Liver (tissue), 9 donors: ENCODE results near the gene MAN2A2. TPM values are rescaled to one million over a fixed set of nuclear protein-coding genes. Genes with fewer than 3 reads are reported as not detected.
A peak's percentile ranks its signal among the peaks of the same experiment; 100 is the strongest.

Experiments used
- DNase-seq: peaks from one replicate; pipeline ENCODE4 v3.0.0-alpha.2; 2017; ENCODE audit warnings: low spot score
- H3K27ac ChIP-seq, 2 donors: one replicate each; pipeline ENCODE4 v1.7.0; 2013; ENCODE audit warnings: inconsistent platforms in 2 of 2, low read length in 2 of 2, control low read depth in 1 of 2, low read depth in 1 of 2, mild to moderate bottlenecking in 1 of 2
- H3K27me3 ChIP-seq, 4 donors: one replicate each; pipeline versions ENCODE4 v1.6.1 to v1.7.0; 2013; ENCODE audit warnings: low read length in 3 of 4, inconsistent platforms in 1 of 4, mild to moderate bottlenecking in 1 of 4, moderate library complexity in 1 of 4; ENCODE audit not compliant: control insufficient read depth in 4 of 4, insufficient read depth in 4 of 4
- H3K36me3 ChIP-seq, 4 donors: one replicate each; pipeline versions ENCODE4 v1.6.1 to v1.7.0; 2013; ENCODE audit warnings: low read length in 3 of 4, mild to moderate bottlenecking in 3 of 4, low read depth in 1 of 4, moderate library complexity in 1 of 4; ENCODE audit not compliant: control insufficient read depth in 4 of 4, insufficient read depth in 3 of 4
- H3K4me1 ChIP-seq, 4 donors: one replicate each; pipeline versions ENCODE4 v1.6.1 to v1.7.0; 2013; ENCODE audit warnings: low read length in 3 of 4, mild to moderate bottlenecking in 3 of 4, moderate library complexity in 1 of 4; ENCODE audit not compliant: control insufficient read depth in 4 of 4, insufficient read depth in 4 of 4
- H3K4me3 ChIP-seq, 3 donors: one replicate each; pipeline versions ENCODE4 v1.6.1 to v1.7.0; 2013; ENCODE audit warnings: low read length in 3 of 3, control low read depth in 1 of 3, low read depth in 1 of 3, mild to moderate bottlenecking in 1 of 3
- H3K9ac ChIP-seq, 2 donors: one replicate each; pipeline ENCODE4 v1.7.0; 2013; ENCODE audit warnings: low read length in 2 of 2, mild to moderate bottlenecking in 2 of 2, moderate library complexity in 2 of 2, control low read depth in 1 of 2, low read depth in 1 of 2
- H3K9me3 ChIP-seq, 4 donors: one replicate each; pipeline versions ENCODE4 v1.6.1 to v1.7.0; 2013; ENCODE audit warnings: low read length in 3 of 4; ENCODE audit not compliant: control insufficient read depth in 4 of 4
- EGR1 ChIP-seq, 2 donors: IDR thresholded peaks; 2 replicates each; pipeline ENCODE4 v1.6.1; 2016 to 2018; ENCODE audit warnings: antibody characterized with exemption in 2 of 2, low read depth in 2 of 2
- FOXA1 ChIP-seq: IDR thresholded peaks from 2 replicates; pipeline ENCODE4 v1.6.1; 2016; ENCODE audit warnings: antibody characterized with exemption
- FOXA2 ChIP-seq: IDR thresholded peaks from 2 replicates; pipeline ENCODE4 v1.6.1; 2016; ENCODE audit warnings: antibody characterized with exemption
- GABPA ChIP-seq, 2 donors: IDR thresholded peaks in 1 of 2; conservative IDR thresholded peaks in 1 of 2; 2 replicates each; pipeline ENCODE4 v1.6.1; 2016; ENCODE audit warnings: antibody characterized with exemption in 2 of 2, mild to moderate bottlenecking in 1 of 2, moderate library complexity in 1 of 2
- HNF4A ChIP-seq, 2 donors: conservative IDR thresholded peaks; 2 replicates each; pipeline ENCODE4 v1.6.1; 2016; ENCODE audit warnings: antibody characterized with exemption in 2 of 2, mild to moderate bottlenecking in 2 of 2
- HNF4G ChIP-seq: IDR thresholded peaks from 2 replicates; pipeline ENCODE4 v1.6.1; 2016; ENCODE audit warnings: antibody characterized with exemption
- JUND ChIP-seq, 2 donors: IDR thresholded peaks; 2 replicates each; pipeline ENCODE4 v1.6.1; 2016; ENCODE audit warnings: antibody characterized with exemption in 2 of 2
- NR2F2 ChIP-seq: IDR thresholded peaks from 2 replicates; pipeline ENCODE4 v1.6.1; 2016; ENCODE audit warnings: antibody characterized with exemption
- RAD21 ChIP-seq, 2 donors: IDR thresholded peaks; 2 replicates each; pipeline ENCODE4 v1.6.1; 2016; ENCODE audit warnings: antibody characterized with exemption in 2 of 2, mild to moderate bottlenecking in 2 of 2
- RXRA ChIP-seq, 2 donors: IDR thresholded peaks; 2 replicates each; pipeline ENCODE4 v1.6.1; 2017 to 2018; ENCODE audit warnings: antibody characterized with exemption in 2 of 2, mild to moderate bottlenecking in 1 of 2
- SP1 ChIP-seq: IDR thresholded peaks from 2 replicates; pipeline ENCODE4 v1.6.1; 2018; ENCODE audit warnings: antibody characterized with exemption, mild to moderate bottlenecking
- TAF1 ChIP-seq: conservative IDR thresholded peaks from 2 replicates; pipeline ENCODE4 v1.6.1; 2016; ENCODE audit warnings: antibody characterized with exemption, mild to moderate bottlenecking
- YY1 ChIP-seq: IDR thresholded peaks from 2 replicates; pipeline ENCODE4 v1.6.1; 2016; ENCODE audit warnings: antibody characterized with exemption, mild to moderate bottlenecking
- WGBS: extraction: QIAGEN DNeasy Blood & Tissue Kit; methylation state at CpG from one replicate; pipeline ENCODE4 v1.1.7; 2013; 5-methylcytosine and 5-hydroxymethylcytosine counted together
- polyA plus RNA-seq, 2 donors: library from polyadenylated mRNA; stranded (reverse) in 1 of 2; unstranded in 1 of 2; fragments of 200-250 nt in 1 of 2; fragments of >200 nt in 1 of 2; fragmentation: Nextera tagmentation in 1 of 2; extraction: Ambion mirVana in 1 of 2; gene quantifications; one replicate each; pipeline versions ENCODE4 v1.2.1 to v1.2.3, GENCODE V29; 2013 to 2015
- total RNA-seq, 2 donors: library from RNA; depleted of rRNA; stranded (reverse); fragments of >200 nt; gene quantifications; one replicate each; pipeline ENCODE4 v1.2.3, GENCODE V29; 2014
- TF ChIP-seq, protein P1 (sequence below): IDR thresholded peaks from 2 replicates; pipeline ENCODE4 v1.6.1; 2016; ENCODE audit warnings: antibody characterized with exemption
- TF ChIP-seq, protein P2 (sequence below): IDR thresholded peaks from 2 replicates; pipeline ENCODE4 v1.6.1; 2016; ENCODE audit warnings: antibody characterized with exemption, mild to moderate bottlenecking
- TF ChIP-seq, protein P3 (sequence below): fragments of 150-350 bp; IDR thresholded peaks from 2 replicates; pipeline ENCODE4 v1.5.1; 2017; ENCODE audit warnings: improper control_type of control experiment, low read depth, low read length; ENCODE audit not compliant: missing input control
- TF ChIP-seq, protein P4 (sequence below): IDR thresholded peaks from 2 replicates; pipeline ENCODE4 v1.6.1; 2016; ENCODE audit warnings: antibody characterized with exemption
- TF ChIP-seq, protein P5 (sequence below): IDR thresholded peaks from 2 replicates; pipeline ENCODE4 v1.6.1; 2016; ENCODE audit warnings: antibody characterized with exemption
- donor health status: healthy.
- donor health status: healthy.
- donor health status: healthy.
- donor health status: healthy.
- donor health status: healthy.

Gene MAN2A2
- total and polyA plus RNA-seq, 4 donors = 17.3 to 111 (median 50.9) TPM

DNA sequence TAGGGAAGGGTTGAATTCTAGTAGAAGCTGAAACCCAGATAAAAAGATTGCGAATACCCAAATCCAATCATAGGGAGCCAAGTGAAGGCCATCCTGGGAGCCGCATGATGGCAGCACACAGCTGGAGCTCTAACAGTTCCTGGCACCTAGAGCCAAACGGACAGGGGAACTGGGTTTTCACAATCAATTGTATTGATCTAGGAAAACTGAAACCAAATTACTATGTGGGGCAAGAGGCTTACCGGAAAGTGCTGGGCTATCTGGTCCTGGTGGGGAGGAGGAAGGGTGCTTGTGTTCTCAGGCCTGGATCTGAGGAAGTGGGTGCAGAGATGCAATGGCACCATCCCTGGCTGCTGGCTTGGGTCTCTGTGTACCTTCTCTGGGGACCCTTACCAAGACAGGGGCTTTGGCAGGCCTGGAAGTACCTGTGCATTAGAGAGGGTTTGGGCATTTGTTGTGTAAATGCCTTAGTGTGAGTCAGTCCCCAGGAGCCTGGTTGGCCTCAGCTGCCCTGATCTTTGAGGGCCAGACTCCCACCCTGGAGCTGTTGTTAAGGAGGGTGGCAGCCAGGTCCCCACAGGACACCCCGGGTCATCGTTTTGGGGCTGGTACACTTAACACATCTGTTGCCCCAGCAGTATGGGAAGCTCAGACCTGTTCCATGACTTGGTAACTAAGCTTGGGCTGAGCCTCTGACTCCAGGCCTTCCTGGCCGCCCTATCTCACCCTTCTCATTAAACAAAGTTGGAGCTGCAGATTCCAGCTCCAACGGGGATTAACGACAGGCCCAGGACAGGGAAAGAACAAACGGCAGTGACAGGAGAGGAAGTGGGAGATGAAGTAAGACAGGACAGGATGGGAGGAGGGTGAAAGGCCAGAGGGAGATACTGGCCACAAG is 43.6 kb upstream of the MAN2A2 start:
- peaks cover 24 to 62% (median 50%) of the 10 kb centered on the region in 4 donors for H3K4me1 ChIP-seq
- H3K9ac ChIP-seq = no peak overlapping the region
- no peaks in the 10 kb centered on the region for H3K36me3 ChIP-seq
- no peaks in the 10 kb centered on the region for H3K27me3 ChIP-seq
- 22% methylated on average over 10 of the region's 10 CpGs for WGBS
- no peak overlapping the region for H3K4me3 ChIP-seq
- TF ChIP-seq RAD21 (IDR thresholded peaks at IDR 0.05) (peak; percentile 87 to 89), FOXA1 (peak; percentile 33), RXRA (IDR thresholded peaks at IDR 0.05) (peak; percentile 82 to 83), NR2F2 (no peak), SP1 (peak; percentile 83), TAF1 (peak; percentile 56), EGR1 (IDR thresholded peaks at IDR 0.05; ENCODE audit: low read depth in 2 of 2) (peak; percentile 59 to 67), YY1 (peak; percentile 68), GABPA (IDR thresholded peaks at IDR 0.05 in 1 of 2, conservative IDR thresholded peaks at IDR 0.05 in 1 of 2) (peak in 1 of 2 donors; percentile 58), HNF4A (conservative IDR thresholded peaks at IDR 0.05) (peak; percentile 62 to 70), HNF4G (peak; percentile 36), FOXA2 (peak; percentile 60), JUND (IDR thresholded peaks at IDR 0.05) (peak in 1 of 2 donors; percentile 45)
- TF ChIP-seq, protein P1, sequence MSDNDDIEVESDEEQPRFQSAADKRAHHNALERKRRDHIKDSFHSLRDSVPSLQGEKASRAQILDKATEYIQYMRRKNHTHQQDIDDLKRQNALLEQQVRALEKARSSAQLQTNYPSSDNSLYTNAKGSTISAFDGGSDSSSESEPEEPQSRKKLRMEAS = peak; percentile 74
- TF ChIP-seq, protein P2, sequence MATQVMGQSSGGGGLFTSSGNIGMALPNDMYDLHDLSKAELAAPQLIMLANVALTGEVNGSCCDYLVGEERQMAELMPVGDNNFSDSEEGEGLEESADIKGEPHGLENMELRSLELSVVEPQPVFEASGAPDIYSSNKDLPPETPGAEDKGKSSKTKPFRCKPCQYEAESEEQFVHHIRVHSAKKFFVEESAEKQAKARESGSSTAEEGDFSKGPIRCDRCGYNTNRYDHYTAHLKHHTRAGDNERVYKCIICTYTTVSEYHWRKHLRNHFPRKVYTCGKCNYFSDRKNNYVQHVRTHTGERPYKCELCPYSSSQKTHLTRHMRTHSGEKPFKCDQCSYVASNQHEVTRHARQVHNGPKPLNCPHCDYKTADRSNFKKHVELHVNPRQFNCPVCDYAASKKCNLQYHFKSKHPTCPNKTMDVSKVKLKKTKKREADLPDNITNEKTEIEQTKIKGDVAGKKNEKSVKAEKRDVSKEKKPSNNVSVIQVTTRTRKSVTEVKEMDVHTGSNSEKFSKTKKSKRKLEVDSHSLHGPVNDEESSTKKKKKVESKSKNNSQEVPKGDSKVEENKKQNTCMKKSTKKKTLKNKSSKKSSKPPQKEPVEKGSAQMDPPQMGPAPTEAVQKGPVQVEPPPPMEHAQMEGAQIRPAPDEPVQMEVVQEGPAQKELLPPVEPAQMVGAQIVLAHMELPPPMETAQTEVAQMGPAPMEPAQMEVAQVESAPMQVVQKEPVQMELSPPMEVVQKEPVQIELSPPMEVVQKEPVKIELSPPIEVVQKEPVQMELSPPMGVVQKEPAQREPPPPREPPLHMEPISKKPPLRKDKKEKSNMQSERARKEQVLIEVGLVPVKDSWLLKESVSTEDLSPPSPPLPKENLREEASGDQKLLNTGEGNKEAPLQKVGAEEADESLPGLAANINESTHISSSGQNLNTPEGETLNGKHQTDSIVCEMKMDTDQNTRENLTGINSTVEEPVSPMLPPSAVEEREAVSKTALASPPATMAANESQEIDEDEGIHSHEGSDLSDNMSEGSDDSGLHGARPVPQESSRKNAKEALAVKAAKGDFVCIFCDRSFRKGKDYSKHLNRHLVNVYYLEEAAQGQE = peak; percentile 51
- TF ChIP-seq, protein P3, sequence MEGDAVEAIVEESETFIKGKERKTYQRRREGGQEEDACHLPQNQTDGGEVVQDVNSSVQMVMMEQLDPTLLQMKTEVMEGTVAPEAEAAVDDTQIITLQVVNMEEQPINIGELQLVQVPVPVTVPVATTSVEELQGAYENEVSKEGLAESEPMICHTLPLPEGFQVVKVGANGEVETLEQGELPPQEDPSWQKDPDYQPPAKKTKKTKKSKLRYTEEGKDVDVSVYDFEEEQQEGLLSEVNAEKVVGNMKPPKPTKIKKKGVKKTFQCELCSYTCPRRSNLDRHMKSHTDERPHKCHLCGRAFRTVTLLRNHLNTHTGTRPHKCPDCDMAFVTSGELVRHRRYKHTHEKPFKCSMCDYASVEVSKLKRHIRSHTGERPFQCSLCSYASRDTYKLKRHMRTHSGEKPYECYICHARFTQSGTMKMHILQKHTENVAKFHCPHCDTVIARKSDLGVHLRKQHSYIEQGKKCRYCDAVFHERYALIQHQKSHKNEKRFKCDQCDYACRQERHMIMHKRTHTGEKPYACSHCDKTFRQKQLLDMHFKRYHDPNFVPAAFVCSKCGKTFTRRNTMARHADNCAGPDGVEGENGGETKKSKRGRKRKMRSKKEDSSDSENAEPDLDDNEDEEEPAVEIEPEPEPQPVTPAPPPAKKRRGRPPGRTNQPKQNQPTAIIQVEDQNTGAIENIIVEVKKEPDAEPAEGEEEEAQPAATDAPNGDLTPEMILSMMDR = peak; percentile 79
- TF ChIP-seq, protein P4, sequence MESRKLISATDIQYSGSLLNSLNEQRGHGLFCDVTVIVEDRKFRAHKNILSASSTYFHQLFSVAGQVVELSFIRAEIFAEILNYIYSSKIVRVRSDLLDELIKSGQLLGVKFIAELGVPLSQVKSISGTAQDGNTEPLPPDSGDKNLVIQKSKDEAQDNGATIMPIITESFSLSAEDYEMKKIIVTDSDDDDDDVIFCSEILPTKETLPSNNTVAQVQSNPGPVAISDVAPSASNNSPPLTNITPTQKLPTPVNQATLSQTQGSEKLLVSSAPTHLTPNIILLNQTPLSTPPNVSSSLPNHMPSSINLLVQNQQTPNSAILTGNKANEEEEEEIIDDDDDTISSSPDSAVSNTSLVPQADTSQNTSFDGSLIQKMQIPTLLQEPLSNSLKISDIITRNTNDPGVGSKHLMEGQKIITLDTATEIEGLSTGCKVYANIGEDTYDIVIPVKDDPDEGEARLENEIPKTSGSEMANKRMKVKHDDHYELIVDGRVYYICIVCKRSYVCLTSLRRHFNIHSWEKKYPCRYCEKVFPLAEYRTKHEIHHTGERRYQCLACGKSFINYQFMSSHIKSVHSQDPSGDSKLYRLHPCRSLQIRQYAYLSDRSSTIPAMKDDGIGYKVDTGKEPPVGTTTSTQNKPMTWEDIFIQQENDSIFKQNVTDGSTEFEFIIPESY = peak; percentile 56
- TF ChIP-seq, protein P5, sequence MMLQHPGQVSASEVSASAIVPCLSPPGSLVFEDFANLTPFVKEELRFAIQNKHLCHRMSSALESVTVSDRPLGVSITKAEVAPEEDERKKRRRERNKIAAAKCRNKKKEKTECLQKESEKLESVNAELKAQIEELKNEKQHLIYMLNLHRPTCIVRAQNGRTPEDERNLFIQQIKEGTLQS = no peak
- H3K27ac ChIP-seq = peak overlapping the region; percentile 78 to 80
- no peaks in the 10 kb centered on the region for H3K9me3 ChIP-seq
- DNase-seq = no peak
